Activated CD8-positive, alpha-beta memory T cell treated with anti-CD3 and anti-CD28 coated beads for 24 hours (primary cell): Measurements from ENCODE around the gene TUBGCP6.

Source experiments
- DNase-seq: peaks from one replicate; pipeline ENCODE4 v3.0.0-alpha.2; 2020

The TUBGCP6 gene

DNA sequence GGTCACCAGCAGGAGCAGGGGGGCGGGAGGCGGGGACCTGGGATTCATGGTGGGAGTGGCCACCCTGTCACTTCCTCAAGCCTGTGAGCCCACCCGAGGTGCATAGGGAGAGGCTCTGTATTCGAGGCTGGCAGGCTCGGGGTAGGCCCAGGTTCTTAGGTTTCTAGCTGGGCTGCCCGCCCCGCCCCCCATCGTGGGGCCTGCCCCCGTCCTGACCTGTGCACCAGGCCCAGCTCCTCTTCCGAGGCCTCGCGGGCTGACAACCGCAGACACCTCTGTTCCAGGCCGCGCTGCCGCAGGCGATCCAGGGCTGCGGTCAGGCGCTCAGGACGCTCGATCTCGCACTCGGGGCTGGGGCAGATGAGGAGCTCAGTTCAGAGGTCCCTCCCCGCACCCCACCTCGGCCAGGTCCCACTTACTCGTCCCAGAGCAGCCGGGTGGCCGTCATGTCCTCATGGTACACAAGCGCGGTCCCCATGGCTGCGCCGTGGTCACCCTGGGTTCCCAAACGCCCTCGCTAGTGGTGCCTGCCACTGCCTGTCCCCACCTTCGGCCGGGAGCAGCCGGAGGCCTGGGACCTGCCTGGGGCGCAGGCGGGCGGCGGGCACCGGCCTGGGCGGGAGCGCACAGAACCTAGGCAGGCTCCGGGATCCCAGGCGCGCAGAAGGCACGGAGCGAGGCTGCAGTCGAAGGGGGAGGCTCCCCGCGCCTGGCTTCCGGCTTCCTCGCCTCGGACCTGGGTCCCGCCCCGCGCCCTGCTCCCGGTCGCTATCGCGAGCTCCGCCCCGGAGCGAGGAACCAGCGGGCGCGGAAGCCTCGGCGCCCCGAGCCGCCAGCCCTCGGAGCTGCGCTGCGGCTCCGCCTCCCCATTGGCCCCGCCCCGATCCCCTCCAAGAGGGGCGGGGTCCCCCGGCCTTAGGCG is 6.0 kb upstream of the TUBGCP6 start, which contains the start of gene HDAC10:
TSS of gene HDAC10 (minus strand) at position 711 of the 922 bp plus-strand sequence. CDS start at position 478, 233 bp downstream.
- peak; percentile 89 for DNase-seq

DNA sequence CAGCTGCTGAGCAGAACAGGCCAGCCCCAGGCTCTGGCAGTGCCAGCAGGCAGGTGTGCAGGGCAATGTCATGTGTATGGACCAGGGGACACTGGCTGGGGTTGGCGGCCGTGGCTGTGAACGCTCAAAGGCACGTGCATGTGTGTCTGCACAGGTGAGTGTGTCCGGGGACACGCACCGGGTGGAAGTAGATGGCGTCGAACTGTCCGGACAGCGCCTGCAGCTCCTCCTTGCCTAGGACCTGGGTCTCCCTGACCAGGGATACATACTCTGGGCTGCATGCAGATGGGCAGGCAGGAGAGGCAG is 5.4 kb upstream of the TUBGCP6 start:
- DNase-seq, result no peak

DNA sequence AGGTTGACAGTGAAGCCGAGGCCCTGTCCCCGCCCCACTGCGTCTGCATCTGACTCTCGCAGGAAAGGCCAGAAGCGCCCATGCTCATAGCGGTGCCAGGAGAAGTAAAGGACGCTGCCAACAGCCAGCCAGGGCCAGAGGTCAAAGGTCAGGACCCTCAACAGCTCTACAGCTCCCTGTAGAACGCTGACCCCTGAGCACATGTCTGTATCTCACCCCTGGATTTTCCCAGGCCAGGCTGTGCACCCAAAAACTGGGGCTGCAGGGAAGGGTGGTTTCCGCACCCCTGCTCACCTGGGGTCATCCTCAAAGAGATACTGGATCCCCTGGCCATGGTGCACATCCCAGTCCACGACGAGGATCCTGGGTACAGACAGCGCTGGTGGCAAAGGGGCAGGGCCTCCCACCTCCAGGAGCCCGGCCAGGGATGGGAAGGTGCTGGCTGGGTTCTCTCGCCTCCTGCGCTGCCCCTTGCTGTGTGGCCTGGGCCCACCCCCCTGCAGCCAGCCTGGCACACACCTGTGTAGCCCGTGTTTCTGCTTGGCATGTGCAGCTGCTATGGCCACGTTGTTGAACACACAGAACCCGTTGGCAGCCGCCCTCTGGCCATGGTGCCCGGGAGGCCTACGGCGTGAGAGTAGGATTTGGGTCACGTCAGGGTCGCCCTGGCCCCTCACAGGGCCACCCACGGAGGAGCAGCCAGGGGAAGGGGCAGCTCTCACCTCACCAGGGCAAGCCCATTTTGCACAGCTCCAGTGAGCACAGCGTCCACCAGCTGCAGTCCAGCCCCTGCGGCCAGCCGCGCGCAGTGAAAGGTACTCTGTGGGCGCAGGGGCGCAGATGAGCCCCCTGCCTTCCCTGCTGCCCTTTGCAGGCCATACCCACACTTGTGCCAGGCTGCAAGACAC is 4.8 kb upstream of the TUBGCP6 start:
- no peak for DNase-seq

DNA sequence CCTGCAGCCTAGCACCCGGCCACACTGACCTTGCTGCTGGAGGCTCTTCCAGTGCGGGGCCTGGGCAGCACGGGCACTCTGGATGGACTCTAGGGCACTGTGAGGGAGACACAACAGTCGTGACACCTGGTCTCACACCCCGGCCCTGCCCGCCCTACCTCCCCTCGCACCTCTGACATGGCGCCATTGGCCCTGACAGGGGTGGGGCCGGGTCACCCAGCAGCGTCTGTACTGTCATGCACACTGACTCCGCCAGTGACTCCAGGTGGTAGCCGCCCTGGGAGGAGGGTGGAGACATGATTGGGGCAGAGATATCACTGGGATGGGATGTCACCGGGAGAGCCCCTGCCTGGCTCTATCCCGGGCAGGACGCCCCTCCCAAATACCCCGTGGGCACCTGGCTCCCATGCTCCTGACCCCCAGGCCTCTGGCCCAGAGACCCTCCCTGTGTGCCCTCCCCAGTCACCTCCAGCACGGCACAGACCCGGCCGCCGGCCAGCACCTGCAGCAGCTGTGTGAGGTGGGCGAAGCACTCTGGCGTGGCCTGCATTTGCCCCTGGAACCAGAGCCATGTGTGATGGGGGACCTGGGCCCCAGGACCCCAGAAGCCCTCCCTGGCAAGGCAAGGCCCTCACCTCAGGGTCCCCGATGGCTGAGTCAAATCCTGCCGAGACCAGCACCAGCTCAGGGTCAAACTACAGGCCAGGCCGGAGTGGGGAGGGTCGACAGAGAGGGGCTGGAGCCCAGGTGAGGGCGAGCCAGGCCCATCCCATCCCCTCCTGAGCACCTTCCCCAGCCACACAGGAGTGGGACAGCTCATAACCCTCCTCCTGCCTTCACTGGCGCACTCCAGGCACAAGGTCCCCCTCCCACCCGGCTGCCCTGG is 3.6 kb upstream of the TUBGCP6 start:
- no peak for DNase-seq

DNA sequence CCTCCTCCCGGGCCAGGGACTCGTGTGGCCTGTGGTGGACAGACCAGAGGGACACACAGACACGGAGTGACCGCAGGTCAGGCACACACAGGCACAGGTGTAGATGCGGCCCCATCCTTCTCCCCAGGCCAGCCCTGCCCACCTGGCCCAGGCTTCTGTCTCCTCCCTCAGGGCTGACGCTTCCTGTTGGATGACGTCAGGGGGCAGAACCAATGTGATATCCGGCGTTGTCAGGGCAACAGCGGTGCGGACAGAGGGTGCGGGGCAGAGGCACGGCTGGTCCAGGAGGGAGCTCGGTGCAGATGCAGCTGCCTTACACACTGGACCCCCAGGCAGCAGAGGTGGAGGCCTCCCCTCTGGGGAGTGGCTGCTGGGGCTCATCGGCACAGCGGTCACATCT is 2.9 kb upstream of the TUBGCP6 start:
- DNase-seq, result peak; percentile 65

DNA sequence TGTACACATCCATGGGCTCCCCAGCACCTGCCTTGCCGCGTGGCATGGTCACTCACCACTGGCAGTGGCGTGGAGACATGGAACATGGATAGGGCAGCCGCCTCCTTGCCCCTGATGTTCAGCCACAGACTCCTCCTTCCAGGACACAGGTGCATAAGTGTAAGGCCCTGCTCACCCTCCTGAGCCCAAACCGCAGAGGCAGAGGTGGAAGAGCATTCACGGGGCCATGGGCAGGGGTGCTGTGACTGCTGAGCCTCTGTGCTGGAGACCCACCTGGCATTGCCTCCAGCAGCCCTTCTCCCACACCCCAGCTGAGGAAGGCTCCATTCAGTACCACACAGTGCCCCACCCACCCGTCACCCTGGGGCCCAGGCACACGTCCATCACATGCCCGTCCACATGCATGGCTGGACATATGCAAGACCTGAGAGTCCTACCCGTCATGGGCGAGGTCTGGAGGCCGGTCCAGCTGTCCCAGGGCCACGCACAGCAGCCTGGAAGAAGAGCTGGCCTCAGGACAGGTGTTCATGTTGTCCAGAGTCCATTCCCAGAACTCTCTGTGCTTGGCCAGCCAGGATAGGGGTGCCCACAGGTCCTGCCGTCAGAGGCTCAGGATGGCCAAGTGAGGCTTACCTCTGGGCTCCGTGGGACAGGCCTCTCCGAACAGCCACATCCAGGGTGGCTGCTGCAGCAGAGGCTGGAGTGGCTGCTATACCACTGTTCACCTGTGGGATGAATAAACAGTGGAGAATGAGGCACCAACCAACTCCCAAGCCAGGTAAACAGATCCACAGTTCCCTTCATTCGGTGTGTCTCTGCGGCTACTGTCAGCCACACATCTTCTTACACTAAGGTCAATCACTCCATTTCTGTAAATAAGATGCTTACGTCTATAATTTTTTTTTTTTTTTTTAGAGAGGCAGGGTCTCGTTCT is 1.7 kb upstream of the TUBGCP6 start:
- DNase-seq, result no peak

DNA sequence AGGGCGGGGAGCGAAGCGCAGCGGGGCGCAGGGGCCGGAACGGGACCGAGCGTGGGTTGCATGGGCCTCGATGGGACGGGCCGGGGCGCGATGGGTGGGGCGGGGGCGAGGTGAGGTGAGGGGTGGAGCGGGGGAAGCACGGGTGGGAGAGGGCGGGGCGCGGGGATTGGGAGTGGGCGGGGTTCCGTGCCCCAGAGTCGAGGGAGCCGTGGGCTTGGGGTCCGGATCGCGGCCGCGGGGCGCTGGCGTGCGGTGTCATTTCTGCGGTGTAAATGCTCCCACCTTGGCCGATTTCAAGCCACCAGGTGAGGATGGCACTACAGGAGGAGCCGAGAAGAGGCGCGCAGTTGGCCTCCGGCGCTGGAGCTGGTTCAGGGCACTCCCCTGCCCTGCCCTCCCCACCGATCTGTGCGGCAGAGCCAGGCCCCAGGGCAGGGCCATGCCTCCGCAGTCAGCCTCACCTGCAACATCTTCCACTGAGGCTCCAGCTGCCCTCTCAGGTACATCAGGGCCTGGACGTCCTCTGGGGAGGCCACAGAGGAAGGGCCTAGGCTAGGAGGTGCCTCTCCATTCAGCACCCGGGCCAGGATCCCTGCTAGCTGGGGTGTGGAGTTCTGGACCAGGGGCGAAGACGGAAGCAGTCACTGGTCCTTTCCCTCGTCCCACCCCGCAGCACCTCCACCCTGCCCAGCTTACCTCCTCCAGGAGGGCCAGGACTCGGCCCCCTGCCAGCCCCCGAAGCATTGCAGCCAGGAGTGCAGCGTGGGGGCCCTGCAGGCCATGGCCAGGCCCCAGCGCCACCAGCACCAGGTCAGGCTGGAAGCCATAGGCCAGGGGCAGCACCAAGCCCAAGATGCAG is 620 bp upstream of the TUBGCP6 start:
- no peak for DNase-seq

DNA sequence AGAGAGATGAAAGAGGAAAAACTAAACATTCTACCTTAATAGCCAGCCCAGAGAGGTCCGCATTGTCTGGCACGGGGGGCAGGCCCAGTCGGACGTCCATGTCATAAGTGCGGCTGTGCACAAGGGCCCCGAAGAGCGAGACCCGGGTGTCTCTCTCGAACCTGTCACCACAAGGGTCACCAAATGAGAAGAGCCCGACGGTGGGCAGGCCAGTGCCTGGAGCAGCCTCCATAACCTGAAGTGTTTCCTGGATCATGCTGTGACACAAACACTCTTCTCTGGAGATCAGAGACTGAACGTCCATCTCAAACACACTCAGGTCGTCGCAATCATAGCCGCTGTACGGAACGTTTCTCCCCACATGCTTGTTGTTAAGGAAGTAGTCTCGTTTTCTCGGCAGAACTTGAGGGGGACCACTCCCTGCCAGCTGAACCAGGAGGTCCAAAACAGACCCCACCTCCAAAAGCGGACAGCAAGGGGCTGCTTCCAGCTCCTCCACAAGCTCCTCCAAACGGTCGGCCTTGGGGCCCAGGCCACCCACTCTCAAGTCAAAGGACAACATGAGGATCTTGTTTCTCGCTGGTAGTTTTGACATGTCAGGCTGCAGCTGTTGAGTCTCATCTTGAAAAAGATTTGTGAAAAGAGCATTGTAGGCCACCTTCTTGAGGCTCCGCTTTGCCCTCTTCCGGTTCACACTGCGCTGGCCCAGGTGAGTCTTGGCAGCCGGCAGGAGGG is 971 bp downstream of the TUBGCP6 start:
- peak; percentile 70 for DNase-seq

DNA sequence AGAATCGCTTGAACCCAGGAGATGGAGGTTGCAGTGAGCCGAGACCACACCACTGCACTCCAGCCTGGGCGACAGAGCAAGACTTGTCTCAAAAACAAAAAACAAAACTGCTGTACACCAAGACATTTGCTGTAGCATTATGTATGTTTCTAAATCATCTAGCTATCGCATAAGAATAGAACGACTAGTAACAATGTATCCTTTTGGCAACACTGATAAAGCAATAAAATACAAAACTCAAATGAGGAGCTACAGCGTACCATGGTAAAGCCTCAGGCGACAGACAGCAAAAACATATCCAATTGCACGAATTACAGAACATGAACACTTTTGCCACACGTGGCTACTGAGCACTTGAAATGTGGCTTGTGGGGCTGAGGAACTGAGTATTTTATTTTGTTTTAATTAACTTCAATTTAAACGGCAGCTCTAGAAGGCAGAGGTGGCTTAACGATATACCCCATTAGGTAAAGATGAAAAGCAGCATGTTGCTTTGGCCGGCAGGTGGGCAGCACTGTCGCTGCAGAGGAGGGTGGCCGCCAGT is 2.3 kb downstream of the TUBGCP6 start:
- DNase-seq, result no peak

DNA sequence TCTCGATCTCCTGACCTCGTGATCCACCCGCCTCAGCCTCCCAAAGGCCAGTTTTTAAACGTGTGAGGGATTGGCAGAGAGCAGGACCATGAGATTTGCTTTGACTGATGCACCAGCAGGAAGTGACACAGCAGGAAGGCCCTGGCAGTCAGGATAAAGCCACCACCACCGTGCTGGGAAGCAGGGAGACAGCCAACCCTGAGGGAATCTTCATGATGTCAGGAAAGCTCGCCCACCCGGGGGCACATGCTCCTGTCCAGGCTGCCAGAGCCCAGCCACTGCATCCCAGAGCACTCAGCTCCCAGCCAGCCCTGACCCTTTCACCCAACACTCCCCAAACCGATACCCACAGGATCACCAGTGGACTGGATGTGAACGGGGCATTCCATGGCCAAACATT is 6.1 kb downstream of the TUBGCP6 start:
- no peak for DNase-seq

DNA sequence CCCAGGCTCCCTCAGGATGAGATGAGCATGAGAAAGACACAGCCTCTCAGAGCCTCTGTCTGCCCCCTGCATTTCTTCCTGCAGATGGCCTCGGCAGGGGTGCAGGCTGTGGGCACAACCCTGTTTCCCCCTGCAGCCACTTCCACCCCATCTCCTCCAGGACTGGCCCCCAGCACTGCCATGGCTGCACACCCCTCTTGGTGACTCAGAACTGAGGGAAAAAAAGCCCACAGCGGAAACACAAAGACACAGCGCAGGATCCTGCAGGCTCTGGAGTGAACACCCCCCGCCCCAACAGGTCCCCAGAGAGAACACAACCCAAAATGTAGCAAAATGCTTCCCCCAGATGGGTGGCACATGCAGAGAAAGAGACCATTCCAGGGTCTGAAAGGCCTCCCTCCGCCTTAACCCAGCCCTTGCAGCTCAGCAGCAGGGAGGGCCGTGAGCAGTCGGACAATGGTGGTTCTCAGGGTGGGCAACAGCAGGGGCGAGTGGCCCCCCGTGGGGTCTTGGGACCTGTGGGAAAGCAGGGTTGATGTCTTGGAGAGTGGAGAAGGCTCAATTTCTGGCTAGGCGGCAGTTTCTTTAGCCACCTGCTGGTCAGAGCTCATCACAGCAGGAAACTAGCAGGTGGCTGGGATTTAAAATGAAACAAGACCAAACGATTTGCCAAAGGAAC is 8.0 kb downstream of the TUBGCP6 start:
- no peak for DNase-seq

DNA sequence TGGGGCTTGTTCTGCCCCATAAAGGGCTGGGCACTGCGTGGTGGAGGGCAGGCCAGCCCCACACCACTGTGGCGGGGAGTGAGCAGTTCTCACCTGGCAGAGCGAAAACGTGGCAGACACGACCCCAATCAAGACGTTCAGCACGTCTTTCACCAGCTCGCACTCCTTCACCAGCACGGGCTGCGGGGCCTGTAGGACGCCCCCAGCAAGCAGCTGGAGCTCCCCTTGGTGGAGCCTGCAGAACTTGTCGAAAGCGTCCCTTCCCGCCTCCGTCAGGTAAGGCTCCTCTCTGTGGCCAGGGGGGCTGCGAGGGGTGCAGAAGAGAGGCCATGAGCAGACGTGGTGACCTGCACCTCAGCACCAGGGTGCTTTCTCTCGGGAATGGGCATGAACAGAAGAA is 11.6 kb downstream of the TUBGCP6 start:
- DNase-seq, result no peak

DNA sequence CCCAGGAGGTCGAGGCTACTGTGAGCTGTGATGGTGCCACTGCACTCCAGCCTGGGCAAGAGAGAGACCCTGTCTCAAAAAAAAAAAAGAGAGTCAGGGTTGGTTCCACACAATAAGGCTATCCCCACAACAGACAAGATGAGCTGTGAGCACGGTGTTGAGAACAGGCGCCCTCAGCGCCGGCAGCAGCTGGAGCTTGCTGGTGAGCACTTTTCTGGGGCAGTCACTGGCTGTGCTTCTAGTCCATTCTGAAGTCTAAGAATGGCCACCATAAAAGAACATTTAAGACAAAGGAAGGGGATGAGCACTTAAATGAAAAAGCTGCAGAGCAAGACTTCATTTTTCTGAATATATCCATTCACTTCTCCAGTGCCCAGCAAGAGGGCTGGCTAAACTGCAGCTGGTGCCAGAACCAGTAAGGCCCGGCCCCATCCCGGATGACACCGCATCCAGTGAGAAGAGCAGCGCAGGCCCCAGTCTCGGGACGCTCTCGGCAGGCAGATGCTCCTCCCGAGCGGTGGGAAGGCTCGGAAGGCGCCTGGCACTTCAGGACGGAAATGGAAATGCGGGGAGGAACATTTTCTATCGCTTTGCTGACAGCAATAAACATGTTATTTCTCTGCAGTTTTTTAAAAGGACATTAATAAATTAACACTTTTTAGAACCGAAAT is 12.2 kb downstream of the TUBGCP6 start:
- DNase-seq, result no peak

DNA sequence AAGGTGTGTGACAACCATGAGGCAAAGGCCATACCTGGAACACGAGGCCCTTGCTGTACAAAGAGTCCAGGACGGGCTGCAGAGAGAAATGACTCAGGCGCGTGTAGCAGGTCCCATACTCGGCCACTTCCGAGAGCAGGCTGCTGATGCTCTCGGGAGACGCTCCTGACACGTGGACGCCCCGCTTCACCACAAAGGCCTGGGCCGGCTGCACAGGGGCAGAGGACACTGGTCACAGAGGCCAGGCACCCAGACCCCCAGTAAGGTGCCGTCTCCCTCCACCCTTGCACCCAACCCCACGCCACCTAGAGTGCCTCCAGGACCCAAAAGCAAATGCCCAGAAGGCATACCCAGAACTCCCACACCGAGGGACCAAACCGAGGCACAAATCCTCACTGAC is 15.5 kb downstream of the TUBGCP6 start:
- no peak for DNase-seq

DNA sequence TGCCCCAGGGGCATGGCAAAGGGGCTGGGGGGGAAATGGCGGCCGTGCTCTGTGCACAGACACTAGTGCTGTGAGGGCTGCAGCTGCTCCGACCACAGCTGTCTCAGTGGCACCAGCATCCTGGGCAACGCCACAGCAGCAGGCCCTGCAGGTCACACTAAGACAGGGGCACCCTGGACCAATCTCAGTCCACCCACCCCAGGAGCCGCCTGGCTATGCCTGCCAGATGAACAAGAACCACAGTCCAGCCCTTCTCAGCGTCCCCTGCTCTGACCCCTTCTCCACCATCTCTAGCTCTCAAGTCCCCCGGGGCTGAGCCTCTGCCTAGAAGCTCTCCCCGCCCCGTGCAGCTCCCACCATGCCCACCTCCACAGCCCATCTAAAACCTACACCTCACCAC is 16.5 kb downstream of the TUBGCP6 start:
- DNase-seq, result no peak

DNA sequence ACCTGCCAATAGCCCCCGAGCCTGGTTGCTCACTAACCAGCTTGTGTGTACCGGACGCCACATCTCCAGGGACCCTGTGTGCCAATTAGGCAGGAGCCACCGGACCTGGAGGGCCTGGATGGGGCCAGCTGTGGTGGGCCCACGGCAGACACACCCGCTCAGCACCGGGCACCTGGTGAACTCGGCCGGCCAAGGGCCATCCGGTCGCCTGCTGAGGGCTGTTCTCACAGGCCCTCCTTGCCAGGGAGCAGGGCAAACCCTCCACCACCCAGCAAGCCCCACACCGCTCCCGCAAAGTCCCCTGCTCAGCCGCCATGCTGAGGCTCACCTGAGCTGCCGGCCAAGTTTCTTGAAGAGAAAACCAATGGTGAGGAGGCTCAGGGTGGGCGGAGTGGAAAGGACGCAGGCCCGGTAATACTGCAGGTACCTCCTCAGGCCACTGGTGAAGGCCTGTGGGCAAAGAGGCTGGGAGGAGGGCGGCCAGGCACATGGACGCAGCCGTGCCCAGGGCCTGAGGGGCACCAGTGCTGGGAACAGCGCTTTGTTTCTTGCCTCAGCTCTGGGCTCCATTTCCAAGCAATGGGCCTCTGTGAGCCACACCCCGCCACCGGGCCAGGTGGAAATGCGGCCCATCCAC is 17.1 kb downstream of the TUBGCP6 start:
- no peak for DNase-seq

DNA sequence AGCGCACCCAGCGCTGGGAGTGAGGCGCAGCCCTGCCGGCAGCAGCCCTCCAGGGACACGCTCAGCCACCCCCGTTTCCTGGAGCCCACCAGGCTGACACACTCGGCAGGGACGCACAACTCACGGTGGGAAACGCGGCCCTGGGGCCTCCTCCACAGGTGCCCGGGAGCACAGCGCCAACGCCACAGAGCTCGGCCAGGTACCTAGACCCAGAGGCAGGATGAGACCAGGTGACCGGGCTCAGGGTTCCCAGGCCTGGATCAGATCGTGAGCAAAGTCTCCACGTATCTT is 18.0 kb downstream of the TUBGCP6 start:
- no peak for DNase-seq
